Gastroesophageal sphincter (tissue), 4 donors: ENCODE results near the gene CORO2B. TPM values are rescaled to one million over a fixed set of nuclear protein-coding genes. Genes with fewer than 3 reads are reported as not detected.

Experiments
- ATAC-seq: fragments of 150-250 bp; one replicate; pipeline ENCODE4 v1.9.1; 2016; ENCODE audit warnings: mild to moderate bottlenecking, moderate library complexity
- H3K27ac ChIP-seq, 4 donors: fragments of 200-600 bp; sonication (generic) in 3 of 4; 1 replicate in 3 of 4; 2 replicates in 1 of 4; pipeline ENCODE4 v1.5.1; 2016 to 2019
- H3K27me3 ChIP-seq: fragments of 200-600 bp; sonication (generic); one replicate; pipeline ENCODE4 v1.5.1; 2019
- H3K36me3 ChIP-seq, 2 donors: fragments of 200-600 bp; sonication (generic); one replicate each; pipeline ENCODE4 v1.5.1; 2019; ENCODE audit warnings: control low read depth in 1 of 2
- H3K4me1 ChIP-seq, 3 donors: fragments of 200-600 bp; sonication (generic); 1 replicate in 2 of 3; 2 replicates in 1 of 3; pipeline ENCODE4 v1.5.1; 2016 to 2019; ENCODE audit warnings: control low read depth in 2 of 3
- H3K4me3 ChIP-seq, 2 donors: fragments of 200-600 bp; sonication (generic); one replicate each; pipeline ENCODE4 v1.5.1; 2019; ENCODE audit warnings: mild to moderate bottlenecking in 1 of 2, moderate library complexity in 1 of 2
- H3K9me3 ChIP-seq, 3 donors: fragments of 200-600 bp; sonication (generic); one replicate each; pipeline ENCODE4 v1.5.1; 2017 to 2019; ENCODE audit warnings: control low read depth in 2 of 3
- CTCF ChIP-seq, 4 experiments: fragments of 200-600 bp in 2 of 4; fragments of 450-650 bp in 2 of 4; sonication (generic) in 1 of 4; IDR thresholded peaks; one replicate each; pipeline ENCODE4 v1.5.1; 2017 to 2019; ENCODE audit warnings: antibody characterized with exemption in 4 of 4, mild to moderate bottlenecking in 2 of 4, moderate library complexity in 2 of 4
- EP300 ChIP-seq: sonication (generic); formaldehyde crosslinking; IDR thresholded peaks from one replicate; pipeline ENCODE4 v1.6.1; 2017; ENCODE audit warnings: antibody characterized with exemption, mild to moderate bottlenecking
- POLR2A ChIP-seq, 2 donors: fragments of 450-650 bp; IDR thresholded peaks; one replicate each; pipeline ENCODE4 v1.6.1; 2017; ENCODE audit warnings: antibody characterized with exemption in 2 of 2, mild to moderate bottlenecking in 2 of 2, moderate library complexity in 1 of 2
- POLR2AphosphoS5 ChIP-seq: sonication (generic); formaldehyde crosslinking; IDR thresholded peaks from one replicate; pipeline ENCODE4 v1.6.1; 2017; ENCODE audit warnings: antibody characterized with exemption
- WGBS, 2 donors: methylation state at CpG; one replicate each; pipeline ENCODE4 v1.1.5; 2018; ENCODE audit warnings: low coverage in 1 of 2; 5-methylcytosine and 5-hydroxymethylcytosine counted together
- total RNA-seq, 4 donors: library from RNA; depleted of rRNA; stranded (reverse); fragments of >200 nt; gene quantifications; one replicate each; pipeline ENCODE4 v1.1.0, GENCODE V29; 2016

The CORO2B gene
- total RNA-seq, 4 donors from 2014 or later = 3.2 to 9.1 (median 6.6) TPM

GRCh38 chr15:68697711-68698690 lies 119.2 kb downstream of the CORO2B start:
- Histone ChIP-seq H3K27ac (no peak overlapping the region), H3K36me3 (no peaks in the 10 kb centered on the region), H3K27me3 (no peaks in the 10 kb centered on the region), H3K4me3 (no peak overlapping the region), H3K4me1 (peaks cover 0 to 24% (median 16%) of the 10 kb centered on the region in 3 donors), H3K9me3 (no peaks in the 10 kb centered on the region)
- TF ChIP-seq POLR2A (IDR thresholded peaks at IDR 0.05) (no peak), EP300 (no peak), CTCF (IDR thresholded peaks at IDR 0.05) (no peak), POLR2AphosphoS5 (no peak)
- no peak for ATAC-seq
- WGBS, 2 donors = 100% methylated on average over 1 to 2 of the region's 9 CpGs

- no peak for TF ChIP-seq POLR2AphosphoS5
- Histone ChIP-seq H3K36me3 (no peaks in the 10 kb centered on the region), H3K4me3 (no peak overlapping the region), H3K27ac (no peak overlapping the region), H3K27me3 (no peaks in the 10 kb centered on the region), H3K9me3 (no peaks in the 10 kb centered on the region), H3K4me1 (peaks cover 0 to 24% (median 16%) of the 10 kb centered on the region in 3 donors)
- WGBS, 2 donors = 80 to 100% methylated on average over 1 of the region's 5 CpGs
- no peak for ATAC-seq
Observed at GRCh38 chr15:68698708-68699107, 119.9 kb downstream of the CORO2B start.

- no peak overlapping the region for H3K4me3 ChIP-seq
- no peaks in the 10 kb centered on the region for H3K36me3 ChIP-seq
- peak overlapping the region in 1 of 4 donors; percentile 64 for H3K27ac ChIP-seq
- H3K9me3 ChIP-seq = no peaks in the 10 kb centered on the region
- TF ChIP-seq CTCF (IDR thresholded peaks at IDR 0.05) = no peak
- TF ChIP-seq POLR2AphosphoS5 = no peak
- TF ChIP-seq POLR2A (IDR thresholded peaks at IDR 0.05) = no peak
- TF ChIP-seq EP300 = no peak
- 79 to 83% methylated on average over 7 to 11 of the region's 12 CpGs for WGBS, 2 donors
- no peak for ATAC-seq
- peaks cover 0 to 25% (median 18%) of the 10 kb centered on the region in 3 donors for H3K4me1 ChIP-seq
- H3K27me3 ChIP-seq = no peaks in the 10 kb centered on the region
Observed at GRCh38 chr15:68699124-68699880, 120.5 kb downstream of the CORO2B start.

GRCh38 chr15:68699881-68700454 lies 121.2 kb downstream of the CORO2B start:
- Histone ChIP-seq H3K9me3 (no peaks in the 10 kb centered on the region), H3K36me3 (no peaks in the 10 kb centered on the region), H3K4me3 (no peak overlapping the region), H3K27ac (peak overlapping the region in 2 of 4 donors; percentile 55 to 64), H3K27me3 (no peaks in the 10 kb centered on the region), H3K4me1 (peaks cover 0 to 32% (median 20%) of the 10 kb centered on the region in 3 donors)
- TF ChIP-seq CTCF (IDR thresholded peaks at IDR 0.05) (no peak), POLR2AphosphoS5 (no peak), POLR2A (IDR thresholded peaks at IDR 0.05) (no peak), EP300 (no peak)
- WGBS, 2 donors = 80% methylated on average over 3 of the region's 12 CpGs; no CpG with 5 or more reads in 1 of the 2 donors
- peak; percentile 32 for ATAC-seq
